NCI-H2107 treated with DMSO at 0.1 percent for 48 hours (cell line): ENCODE results near the gene ASIC4.

ENCODE experiments used
- DNase-seq: peaks from one replicate; lab custom pipeline; 2025; ENCODE audit not compliant: unreplicated experiment; lab: John Stamatoyannopoulos, UW

ASIC4 gene

GRCh38 chr2:219514196-219514761, at the start of gene ASIC4:
TSS of gene ASIC4 (plus strand) at chr2:219514482. CDS start at chr2:219514725, 243 bp downstream.
- no peak for DNase-seq

DNA sequence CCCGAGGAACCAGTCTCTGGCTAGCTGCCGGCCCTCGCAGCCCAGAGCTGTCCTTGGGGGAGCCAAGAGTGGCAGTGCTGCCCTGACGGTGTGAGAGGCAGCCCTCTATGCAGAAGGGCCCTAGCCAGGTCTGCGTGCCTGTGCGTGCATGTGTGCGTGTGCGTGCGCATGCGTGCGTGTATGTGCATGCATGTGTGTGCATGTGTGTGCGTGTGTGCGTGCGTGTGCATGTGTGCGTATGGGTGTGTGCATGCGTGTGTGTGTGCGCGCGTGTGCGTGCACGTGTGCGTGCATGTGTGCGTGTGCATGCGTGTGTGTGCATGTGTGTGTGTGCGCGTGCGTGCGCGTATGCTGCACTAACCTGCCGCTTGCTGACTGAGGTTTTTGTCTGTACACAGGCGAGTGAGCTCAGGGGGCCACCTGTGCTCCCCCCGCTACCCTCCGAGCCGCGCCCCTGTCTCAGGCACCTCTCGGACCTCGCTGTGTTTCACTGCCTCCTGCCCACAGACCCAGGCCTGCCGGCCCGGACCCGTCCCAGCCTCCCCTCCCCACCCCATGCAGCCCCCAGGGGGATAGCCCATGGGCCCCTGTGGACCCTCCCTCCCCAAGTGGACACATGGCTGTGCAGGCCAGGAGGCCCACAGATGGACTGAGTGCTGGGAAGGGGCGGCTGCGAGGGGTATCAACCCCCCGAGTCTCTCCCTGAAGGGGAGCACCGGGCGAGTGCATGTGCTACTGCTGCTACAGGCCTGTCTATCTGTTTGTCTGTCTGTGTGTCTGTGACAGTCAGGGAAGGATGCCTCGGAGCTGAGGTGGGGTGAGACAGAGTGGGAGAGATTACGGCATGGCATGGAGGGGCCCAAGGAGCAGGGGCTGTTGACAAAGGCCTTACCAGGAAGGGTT, 48.4 kb upstream of the ASIC4 start:
- no peak for DNase-seq

GRCh38 chr2:219466816-219467735, 47.2 kb upstream of the ASIC4 start:
- no peak for DNase-seq

GRCh38 chr2:219467736-219468075, 46.6 kb upstream of the ASIC4 start:
- no peak for DNase-seq

DNA sequence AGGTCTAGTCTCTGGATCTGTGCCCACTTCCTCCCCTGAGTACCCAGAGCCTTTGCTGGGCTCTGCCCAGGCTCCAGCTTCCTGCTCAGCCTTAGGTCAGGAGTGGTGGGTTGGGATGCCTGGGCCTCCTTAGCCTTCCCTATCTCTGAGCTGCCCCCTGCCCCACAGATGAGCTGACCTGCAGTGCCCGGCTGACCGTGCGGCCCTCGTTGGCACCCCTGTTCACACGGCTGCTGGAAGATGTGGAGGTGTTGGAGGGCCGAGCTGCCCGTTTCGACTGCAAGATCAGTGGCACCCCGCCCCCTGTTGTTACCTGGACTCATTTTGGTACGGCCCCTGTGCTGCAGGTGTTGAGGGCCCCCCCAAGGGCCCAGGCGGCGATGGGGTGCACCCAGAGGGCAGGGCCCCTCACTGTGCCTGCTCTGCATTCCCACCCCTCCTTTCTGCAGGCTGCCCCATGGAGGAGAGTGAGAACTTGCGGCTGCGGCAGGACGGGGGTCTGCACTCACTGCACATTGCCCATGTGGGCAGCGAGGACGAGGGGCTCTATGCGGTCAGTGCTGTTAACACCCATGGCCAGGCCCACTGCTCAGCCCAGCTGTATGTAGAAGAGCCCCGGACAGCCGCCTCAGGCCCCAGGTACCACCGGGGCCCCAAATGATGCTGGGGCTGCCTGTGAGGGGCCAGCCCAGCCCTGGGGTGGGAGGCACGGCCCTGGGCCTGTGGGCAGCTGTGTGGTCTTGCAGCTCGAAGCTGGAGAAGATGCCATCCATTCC, 45.7 kb upstream of the ASIC4 start:
- DNase-seq, result no peak

GRCh38 chr2:219469186-219469724, 45.0 kb upstream of the ASIC4 start:
- no peak for DNase-seq

DNA sequence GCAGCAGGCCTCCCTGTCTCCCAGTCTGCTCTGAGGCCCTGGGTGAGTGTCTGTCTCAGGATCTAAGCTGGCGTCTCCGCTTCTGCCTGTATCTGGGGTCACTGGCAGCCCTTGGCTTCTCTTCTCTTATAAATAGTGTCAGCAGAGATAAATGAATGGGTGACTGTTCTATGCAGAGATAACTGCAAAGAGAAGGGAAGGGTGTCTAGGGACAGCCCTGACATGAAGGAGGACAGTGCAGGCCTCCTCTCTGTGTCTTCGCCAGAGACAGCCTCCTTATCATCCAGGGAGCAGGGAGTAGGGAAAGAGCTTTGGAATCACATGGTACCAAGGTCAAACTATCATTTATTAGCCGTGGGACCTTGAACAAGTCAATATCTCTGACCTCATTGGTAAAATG, 43.9 kb upstream of the ASIC4 start:
- DNase-seq, result no peak

GRCh38 chr2:219471476-219472371, 42.6 kb upstream of the ASIC4 start:
- no peak for DNase-seq

DNA sequence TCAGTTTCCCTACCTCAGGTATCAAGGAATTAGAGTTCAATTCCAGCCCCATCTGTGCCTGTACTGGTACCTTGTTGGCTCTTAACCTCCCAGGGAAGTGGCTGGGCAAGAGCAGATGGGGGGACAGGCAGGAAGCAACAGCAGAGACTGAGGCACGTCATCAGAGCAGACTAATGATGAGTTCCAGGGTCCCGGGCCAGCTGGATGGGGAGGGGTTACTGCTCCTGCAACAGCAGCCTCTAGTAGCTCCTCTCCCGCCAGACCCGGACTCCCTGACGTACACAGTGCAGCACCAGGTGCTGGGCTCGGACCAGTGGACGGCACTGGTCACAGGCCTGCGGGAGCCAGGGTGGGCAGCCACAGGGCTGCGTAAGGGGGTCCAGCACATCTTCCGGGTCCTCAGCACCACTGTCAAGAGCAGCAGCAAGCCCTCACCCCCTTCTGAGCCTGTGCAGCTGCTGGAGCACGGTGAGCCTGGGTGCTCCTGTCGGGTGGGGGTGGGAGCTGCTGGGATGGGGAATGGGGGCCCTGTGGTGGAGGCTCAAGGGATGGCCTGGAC, 41.6 kb upstream of the ASIC4 start:
- no peak for DNase-seq

DNA sequence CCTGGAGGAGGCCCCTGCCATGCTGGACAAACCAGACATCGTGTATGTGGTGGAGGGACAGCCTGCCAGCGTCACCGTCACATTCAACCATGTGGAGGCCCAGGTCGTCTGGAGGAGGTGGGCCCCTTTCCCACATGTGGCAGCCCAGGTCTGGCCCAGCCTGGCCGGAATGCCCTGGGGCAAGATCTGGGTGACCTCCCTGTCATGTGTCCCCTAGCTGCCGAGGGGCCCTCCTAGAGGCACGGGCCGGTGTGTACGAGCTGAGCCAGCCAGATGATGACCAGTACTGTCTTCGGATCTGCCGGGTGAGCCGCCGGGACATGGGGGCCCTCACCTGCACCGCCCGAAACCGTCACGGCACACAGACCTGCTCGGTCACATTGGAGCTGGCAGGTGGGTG, 40.8 kb upstream of the ASIC4 start:
- DNase-seq, result no peak

GRCh38 chr2:219474285-219475060, 39.8 kb upstream of the ASIC4 start:
- DNase-seq, result no peak

DNA sequence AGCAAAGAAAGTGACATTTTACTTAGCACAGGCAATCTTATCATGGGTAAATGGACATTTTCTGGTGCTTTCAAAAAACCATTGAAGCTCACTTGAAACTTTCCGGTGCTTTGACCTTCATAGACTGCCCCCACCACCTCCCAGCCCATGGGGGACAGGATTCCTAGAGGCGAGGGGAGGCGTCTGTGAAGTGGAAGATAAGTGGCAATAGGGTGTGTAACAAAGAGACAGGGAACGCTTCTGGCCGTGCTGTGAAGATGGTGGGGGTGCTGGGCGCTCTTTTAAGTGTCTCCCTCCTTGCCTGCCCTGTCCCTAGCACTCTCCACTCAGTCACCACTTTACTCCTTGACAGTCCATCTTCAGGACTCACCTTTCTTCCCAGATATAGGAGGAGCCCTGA, 39.0 kb upstream of the ASIC4 start:
- no peak for DNase-seq

- no peak for DNase-seq
These were observed 38.3 kb upstream of the ASIC4 start for GRCh38 chr2:219475697-219476651.

GRCh38 chr2:219476652-219477151, 37.6 kb upstream of the ASIC4 start:
- DNase-seq, result no peak

GRCh38 chr2:219477179-219477578, 37.1 kb upstream of the ASIC4 start:
- DNase-seq, result no peak

GRCh38 chr2:219477815-219478214, 36.5 kb upstream of the ASIC4 start:
- DNase-seq, result no peak

- DNase-seq, result no peak
These were observed 35.4 kb upstream of the ASIC4 start for GRCh38 chr2:219478916-219479315.
